Neural progenitor cell (in vitro differentiated cells): Measurements from ENCODE around the gene FES. TPM values are rescaled to one million over a fixed set of nuclear protein-coding genes. Genes with fewer than 3 reads are reported as not detected.

Experiments
- DNase-seq: peaks from one replicate; pipeline ENCODE4 v3.0.0-alpha.2; 2016; ENCODE audit warnings: low spot score
- H2AFZ ChIP-seq: fragments of 200-600 bp; sonication (generic); replicated peaks from 2 replicates; pipeline ENCODE4 v1.6.1; 2016; ENCODE audit warnings: antibody characterized with exemption
- H3F3A ChIP-seq: fragments of 200-600 bp; sonication (generic); 2 replicates; pipeline ENCODE4 v1.6.1; 2016; ENCODE audit warnings: antibody characterized with exemption, low read depth
- H3K27ac ChIP-seq: fragments of 200-600 bp; sonication (generic); 2 replicates; pipeline ENCODE4 v1.5.1; 2016; ENCODE audit warnings: mild to moderate bottlenecking
- H3K27me3 ChIP-seq: fragments of 200-600 bp; sonication (generic); 2 replicates; pipeline ENCODE4 v1.6.1; 2016; ENCODE audit warnings: mild to moderate bottlenecking, moderate library complexity
- H3K36me3 ChIP-seq: fragments of 200-600 bp; sonication (generic); 2 replicates; pipeline ENCODE4 v1.5.1; 2016
- H3K4me1 ChIP-seq: fragments of 200-600 bp; sonication (generic); 2 replicates; pipeline ENCODE4 v1.6.1; 2016; ENCODE audit warnings: mixed run types
- H3K4me2 ChIP-seq: fragments of 200-600 bp; sonication (generic); 2 replicates; pipeline ENCODE4 v1.6.1; 2016
- H3K4me3 ChIP-seq: fragments of 200-600 bp; sonication (generic); 2 replicates; pipeline ENCODE4 v1.5.1; 2016
- H3K79me2 ChIP-seq: fragments of 200-600 bp; sonication (generic); 2 replicates; pipeline ENCODE4 v1.6.1; 2016; ENCODE audit warnings: low read depth
- H3K9ac ChIP-seq: fragments of 200-600 bp; sonication (generic); 2 replicates; pipeline ENCODE4 v1.6.1; 2016
- H3K9me3 ChIP-seq: fragments of 200-600 bp; sonication (generic); 2 replicates; pipeline ENCODE4 v1.5.1; 2016; ENCODE audit warnings: low read depth
- H4K20me1 ChIP-seq: fragments of 200-600 bp; sonication (generic); 2 replicates; pipeline ENCODE4 v1.6.1; 2016; ENCODE audit warnings: low read depth
- H3K27ac Mint-ChIP-seq: 3 replicates; pipeline ENCODE4 v1.8.0; 2021; ENCODE audit warnings: mixed read lengths
- H3K27me3 Mint-ChIP-seq: 2 replicates; pipeline ENCODE4 v1.8.0; 2022; ENCODE audit warnings: low read depth, mild to moderate bottlenecking, inconsistent platforms, moderate library complexity, mixed read lengths; ENCODE audit not compliant: insufficient read depth
- H3K36me3 Mint-ChIP-seq: 3 replicates; pipeline ENCODE4 v1.8.0; 2021; ENCODE audit warnings: mixed read lengths
- H3K4me1 Mint-ChIP-seq: 3 replicates; pipeline ENCODE4 v1.8.0; 2021; ENCODE audit warnings: mixed read lengths
- H3K4me3 Mint-ChIP-seq: 3 replicates; pipeline ENCODE4 v1.8.0; 2021; ENCODE audit warnings: mild to moderate bottlenecking, moderate library complexity, mixed read lengths
- H3K9me3 Mint-ChIP-seq: 3 replicates; pipeline ENCODE4 v1.8.0; 2020; ENCODE audit warnings: mixed read lengths
- CTCF ChIP-seq: fragments of 200-600 bp; sonication (generic); IDR thresholded peaks from 2 replicates; pipeline ENCODE4 v1.5.1; 2017; ENCODE audit warnings: antibody characterized with exemption, mild to moderate bottlenecking
- EZH2 ChIP-seq: fragments of 200-600 bp; sonication (generic); IDR thresholded peaks from 2 replicates; pipeline ENCODE4 v1.6.1; 2017; ENCODE audit warnings: antibody characterized with exemption, mild to moderate bottlenecking, moderate library complexity
- EZH2phosphoT487 ChIP-seq: fragments of 200-600 bp; sonication (generic); IDR thresholded peaks from 2 replicates; pipeline ENCODE4 v1.6.1; 2017; ENCODE audit warnings: antibody characterized with exemption
- total RNA-seq: library from RNA; depleted of rRNA; stranded (reverse); fragments of >200 nt; gene quantifications from 2 replicates; pipeline ENCODE4 v1.2.3, GENCODE V29; 2015; ENCODE audit warnings: low replicate concordance

FES gene
- total RNA-seq, 1 donor from 2014 or later: 11.7 TPM

- no peak overlapping the region for H3K4me3 Mint-ChIP-seq
- H3K4me1 Mint-ChIP-seq: peaks cover 23% of the 10 kb centered on the region
- TF ChIP-seq EZH2: no peak
- TF ChIP-seq CTCF: no peak
- TF ChIP-seq EZH2phosphoT487: no peak
- Histone ChIP-seq H2AFZ (no peak overlapping the region), H3K4me1 (peaks cover 26% of the 10 kb centered on the region), H3K36me3 (no peaks in the 10 kb centered on the region), H3K9ac (no peak overlapping the region), H3K4me2 (no peak overlapping the region), H3K27ac (no peak overlapping the region), H4K20me1 (peaks cover 17% of the 10 kb centered on the region), H3K9me3 (no peaks in the 10 kb centered on the region), H3K27me3 (no peaks in the 10 kb centered on the region), H3K79me2 (peaks cover 6% of the 10 kb centered on the region), H3K4me3 (no peak overlapping the region), H3F3A (peaks cover 12% of the 10 kb centered on the region)
- no peaks in the 10 kb centered on the region for H3K9me3 Mint-ChIP-seq
- peaks cover 23% of the 10 kb centered on the region for H3K36me3 Mint-ChIP-seq
- H3K27ac Mint-ChIP-seq: no peak overlapping the region
- DNase-seq: no peak
- H3K27me3 Mint-ChIP-seq: peaks cover 2% of the 10 kb centered on the region
These were observed 7.7 kb upstream of the FES start for GRCh38 chr15:90876512-90877170.

- no peak for DNase-seq
- no peaks in the 10 kb centered on the region for H3K9me3 Mint-ChIP-seq
These were observed 7.0 kb upstream of the FES start for GRCh38 chr15:90877315-90877714.

GRCh38 chr15:90877996-90878395, 6.3 kb upstream of the FES start:
- Mint-ChIP-seq H3K4me3 (no peak overlapping the region), H3K27me3 (peaks cover 2% of the 10 kb centered on the region), H3K27ac (no peak overlapping the region), H3K9me3 (no peaks in the 10 kb centered on the region), H3K36me3 (peaks cover 23% of the 10 kb centered on the region), H3K4me1 (peaks cover 15% of the 10 kb centered on the region)
- Histone ChIP-seq H3K4me1 (peaks cover 16% of the 10 kb centered on the region), H3K36me3 (no peaks in the 10 kb centered on the region), H3K9ac (no peak overlapping the region), H3K27ac (no peak overlapping the region), H3F3A (no peaks in the 10 kb centered on the region), H3K27me3 (no peaks in the 10 kb centered on the region), H2AFZ (no peak overlapping the region), H4K20me1 (peaks cover 9% of the 10 kb centered on the region), H3K79me2 (peaks cover 3% of the 10 kb centered on the region), H3K4me3 (no peak overlapping the region), H3K9me3 (no peaks in the 10 kb centered on the region), H3K4me2 (no peak overlapping the region)
- no peak for TF ChIP-seq EZH2phosphoT487
- TF ChIP-seq CTCF: no peak
- TF ChIP-seq EZH2: no peak
- DNase-seq: no peak

More at GRCh38 chr15:90877315-90877714, 7.0 kb upstream of the FES start:
- peaks cover 23% of the 10 kb centered on the region for H3K4me1 ChIP-seq
- H3K4me3 ChIP-seq: no peak overlapping the region
- H3K27ac Mint-ChIP-seq: no peak overlapping the region
- no peaks in the 10 kb centered on the region for H3K36me3 ChIP-seq
- H3K4me1 Mint-ChIP-seq: peaks cover 22% of the 10 kb centered on the region
- no peak overlapping the region for H3K9ac ChIP-seq
- H3K4me3 Mint-ChIP-seq: no peak overlapping the region
- no peak overlapping the region for H2AFZ ChIP-seq
- H3K27me3 ChIP-seq: no peaks in the 10 kb centered on the region
- peaks cover 13% of the 10 kb centered on the region for H4K20me1 ChIP-seq
- no peak overlapping the region for H3K4me2 ChIP-seq
- TF ChIP-seq EZH2: no peak
- no peak for TF ChIP-seq CTCF
- no peak for TF ChIP-seq EZH2phosphoT487
- H3F3A ChIP-seq: peaks cover 5% of the 10 kb centered on the region
- no peaks in the 10 kb centered on the region for H3K9me3 ChIP-seq
- peaks cover 23% of the 10 kb centered on the region for H3K36me3 Mint-ChIP-seq
- H3K79me2 ChIP-seq: peaks cover 6% of the 10 kb centered on the region
- no peak overlapping the region for H3K27ac ChIP-seq
- H3K27me3 Mint-ChIP-seq: peaks cover 2% of the 10 kb centered on the region
